HG03095 (cell line): ENCODE measurements around the gene NPC1.

Source experiments
- ATAC-seq: cut with Tn5 transposase; IDR thresholded peaks from one replicate; pipeline ENCODE4 v1.9.1; 2021; ENCODE audit warnings: moderate library complexity; ENCODE audit not compliant: unreplicated experiment

NPC1 gene

GRCh38 chr18:23609390-23610023 is 23.2 kb upstream of the NPC1 start:
- no peak for ATAC-seq

GRCh38 chr18:23608211-23608610 is 21.9 kb upstream of the NPC1 start:
- no peak for ATAC-seq

- no peak for ATAC-seq
Measured at GRCh38 chr18:23605941-23606340, 19.6 kb upstream of the NPC1 start.

- ATAC-seq: no peak
Measured at GRCh38 chr18:23599809-23600208, 13.5 kb upstream of the NPC1 start.

- ATAC-seq: no peak
Measured at GRCh38 chr18:23596183-23596582, 9.9 kb upstream of the NPC1 start.

- no peak for ATAC-seq
Measured at GRCh38 chr18:23595591-23595990, 9.3 kb upstream of the NPC1 start.

- no peak for ATAC-seq
Measured at GRCh38 chr18:23593720-23594119, 7.4 kb upstream of the NPC1 start.

- no peak for ATAC-seq
Measured at GRCh38 chr18:23592911-23593310, 6.6 kb upstream of the NPC1 start.

- ATAC-seq: no peak
Measured at GRCh38 chr18:23591011-23591410, 4.7 kb upstream of the NPC1 start.

- no peak for ATAC-seq
Measured at GRCh38 chr18:23588836-23589560, 2.7 kb upstream of the NPC1 start.

- no peak for ATAC-seq
Measured at GRCh38 chr18:23587220-23587642, 925 bp upstream of the NPC1 start.

GRCh38 chr18:23585897-23586248 is 433 bp downstream of the NPC1 start:
- no peak for ATAC-seq

- ATAC-seq: no peak
Measured at GRCh38 chr18:23585007-23585871, 1.1 kb downstream of the NPC1 start.

GRCh38 chr18:23584019-23584983 is 2.0 kb downstream of the NPC1 start:
- ATAC-seq: no peak

- ATAC-seq: no peak
Measured at GRCh38 chr18:23583071-23583865, 3.0 kb downstream of the NPC1 start.

- ATAC-seq: no peak
Measured at GRCh38 chr18:23580677-23581367, 5.5 kb downstream of the NPC1 start.

GRCh38 chr18:23578891-23579653 is 7.2 kb downstream of the NPC1 start:
- ATAC-seq: no peak

- no peak for ATAC-seq
Measured at GRCh38 chr18:23578067-23578701, 8.1 kb downstream of the NPC1 start.
